ENCODE measurements around the gene CNIH4.
"Not testable (repeated sequence)": the region's sequence is repeated elsewhere in the genome, so short reads cannot be mapped to it uniquely, and the experiment has no call there.

The CNIH4 gene

DNA sequence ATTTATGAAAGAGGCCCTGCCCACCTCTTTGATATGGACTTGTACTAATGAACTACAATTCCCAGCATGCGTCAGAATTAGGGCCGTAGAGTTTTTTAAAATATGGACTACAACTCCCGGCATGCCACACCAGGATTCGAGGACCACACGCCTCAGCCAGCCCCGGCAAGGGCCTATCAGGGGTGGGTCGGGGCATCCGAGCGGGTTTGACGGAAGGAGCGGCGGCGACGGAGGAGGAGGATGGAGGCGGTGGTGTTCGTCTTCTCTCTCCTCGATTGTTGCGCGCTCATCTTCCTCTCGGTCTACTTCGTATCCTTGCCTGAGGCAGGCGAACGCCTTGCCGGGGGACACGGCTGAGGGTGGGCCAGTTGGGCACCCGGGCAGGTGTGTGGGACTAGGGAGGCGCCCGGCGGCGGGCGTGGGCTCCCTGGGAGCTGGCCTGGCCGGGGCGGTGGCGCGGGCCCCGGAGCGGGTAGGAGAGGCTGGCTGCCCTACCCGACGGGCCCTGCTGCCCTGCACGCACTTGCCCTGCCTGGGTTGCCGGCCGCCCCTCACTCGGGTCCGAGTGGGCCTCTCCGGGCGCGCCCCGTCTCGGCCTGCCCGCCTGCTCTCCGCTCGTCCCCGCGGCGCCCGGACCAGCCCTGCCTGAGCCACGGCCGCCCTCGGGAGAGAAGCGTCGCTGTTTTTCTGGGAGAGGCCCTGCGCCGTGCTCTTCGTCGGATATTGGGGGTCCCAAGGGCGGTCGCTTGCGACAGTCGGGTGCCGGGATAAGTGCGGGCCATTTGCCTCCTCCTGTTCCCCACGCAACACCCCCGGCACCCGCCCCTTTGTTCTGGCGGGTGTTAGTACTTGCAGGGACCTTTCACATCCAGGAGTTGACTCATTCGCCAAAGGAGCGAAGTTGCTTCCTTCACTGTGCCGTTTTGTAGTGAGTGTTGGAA is at the start of gene CNIH4:
Gene CNIH4, plus strand, starts transcription at position 195 of the 941 bp plus-strand sequence. Its CDS starts 46 bp downstream, at position 241.
- peak; percentile 82 for DNase-seq

DNA sequence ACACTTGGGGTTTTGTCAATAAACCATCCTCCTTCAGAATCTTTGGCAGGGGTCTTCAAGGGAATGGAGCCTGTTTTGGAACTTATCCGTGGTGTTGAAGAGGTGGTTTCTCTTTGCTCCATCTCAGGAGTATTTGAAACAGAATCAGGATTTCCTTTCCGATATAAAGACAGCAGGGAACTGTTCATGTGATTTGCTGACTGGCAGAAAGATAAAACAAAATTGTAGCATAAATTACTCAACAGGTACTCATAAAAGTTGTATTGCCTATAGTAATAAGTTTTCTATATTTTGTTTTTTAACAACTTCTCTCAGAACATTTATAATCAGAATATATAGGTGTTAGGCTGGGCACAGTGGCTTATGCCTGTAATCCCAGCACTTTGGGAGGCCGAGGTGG is 48.6 kb upstream of the CNIH4 start:
- DNase-seq = no peak

DNA sequence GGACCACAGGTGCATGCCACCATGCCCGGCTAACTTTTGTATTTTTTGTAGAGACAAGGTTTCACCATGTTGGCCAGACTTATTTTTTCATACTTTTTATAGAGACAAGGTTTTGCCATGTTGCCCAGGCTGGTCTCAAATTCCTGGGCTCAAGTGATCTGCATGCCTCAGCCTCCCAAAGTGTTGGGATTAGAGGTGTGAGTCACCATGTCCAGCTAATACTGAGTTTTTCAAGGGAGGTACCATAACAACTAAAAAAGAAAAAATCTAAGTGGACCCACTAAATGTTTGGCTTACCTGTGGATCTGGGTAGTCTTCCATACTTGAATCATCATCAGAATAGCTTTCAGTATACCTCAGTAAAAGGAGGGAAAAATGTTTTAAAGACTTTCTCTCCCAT is 45.2 kb upstream of the CNIH4 start:
- not testable (repeated sequence) for DNase-seq

DNA sequence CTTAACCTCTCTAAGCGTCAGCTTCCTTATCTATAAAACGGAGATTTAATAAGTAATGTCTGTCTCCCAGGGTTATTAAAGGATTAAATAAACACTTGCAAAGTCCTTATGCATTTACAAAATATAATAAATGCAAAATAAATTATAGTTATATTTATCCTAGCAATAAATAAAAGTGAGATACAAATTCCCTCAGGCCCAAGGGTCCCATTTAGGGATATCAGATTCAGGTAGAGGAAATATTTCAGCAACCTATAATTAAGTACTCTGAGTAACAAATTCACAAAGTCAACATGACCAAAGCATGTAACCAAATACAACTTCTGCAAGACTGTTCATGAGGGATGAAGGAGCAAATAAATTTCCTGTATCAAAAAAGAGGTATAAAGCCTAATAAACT is 44.7 kb upstream of the CNIH4 start:
- DNase-seq = no peak

DNA sequence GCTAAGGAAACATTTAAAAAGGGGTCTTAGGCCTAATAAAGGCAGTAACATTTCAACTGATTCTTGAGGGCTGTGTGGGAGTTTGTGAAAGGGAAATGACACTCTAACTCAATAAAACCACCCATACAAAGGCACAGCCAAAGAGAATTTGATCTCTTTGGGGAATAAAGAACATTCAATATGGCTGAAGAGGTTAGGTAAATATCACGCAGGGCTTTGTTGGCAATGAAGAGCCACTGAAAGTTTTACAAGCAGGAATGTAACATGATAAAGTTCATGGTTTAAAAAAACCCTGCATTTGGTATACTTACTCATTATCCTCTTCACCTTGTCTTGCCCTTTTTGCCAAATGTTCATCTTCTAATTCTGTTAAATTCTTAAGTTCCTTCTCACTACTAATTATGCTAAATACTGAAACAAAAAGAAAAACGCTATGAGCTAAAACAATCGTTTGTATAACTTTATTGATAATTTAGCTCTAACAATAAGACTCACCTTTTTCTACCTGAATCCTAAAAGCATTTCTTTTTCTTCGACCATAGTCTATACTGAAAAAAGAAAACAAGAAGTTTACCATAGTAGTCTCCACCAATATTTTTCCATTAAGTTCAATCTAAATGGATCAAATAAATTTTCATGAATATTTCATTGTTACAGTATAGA is 39.2 kb upstream of the CNIH4 start:
- DNase-seq = no peak

DNA sequence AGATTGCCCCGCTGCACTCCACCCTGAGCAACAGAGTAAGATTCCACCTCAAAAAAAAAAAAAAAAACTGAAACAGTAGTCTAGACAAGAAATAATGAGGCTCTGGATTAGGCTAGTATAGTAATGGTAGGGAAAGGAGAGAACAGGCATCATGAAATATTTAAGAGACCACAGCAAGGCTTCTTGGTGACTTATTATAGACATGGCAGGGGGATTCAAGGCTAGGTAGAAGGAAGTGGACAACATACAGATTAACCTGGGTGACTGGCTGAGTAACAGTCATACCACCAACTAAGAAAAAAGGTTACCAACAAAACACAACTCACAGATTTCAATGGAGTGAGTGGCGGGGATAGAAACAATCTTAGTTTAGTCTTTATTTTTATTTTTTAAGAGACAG is 35.0 kb upstream of the CNIH4 start:
- no peak for DNase-seq

DNA sequence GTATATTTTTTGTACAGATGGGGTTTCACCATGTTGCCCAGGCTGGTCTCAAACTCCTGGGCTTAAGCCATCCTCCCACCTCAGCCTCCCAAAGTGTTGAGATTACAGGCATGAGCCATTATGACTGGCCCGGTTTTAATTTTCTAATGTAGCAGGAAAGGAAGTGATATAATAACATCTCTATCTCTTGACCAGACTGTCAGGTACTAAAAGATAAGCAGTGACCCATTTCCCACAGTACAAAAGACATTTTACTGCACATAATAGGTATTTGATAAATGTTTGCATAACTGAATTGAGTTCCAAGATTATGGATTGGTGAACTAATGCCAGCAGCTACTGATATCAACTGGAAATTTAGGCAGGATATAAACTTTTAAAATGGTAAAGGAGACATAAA is 30.7 kb upstream of the CNIH4 start:
- no peak for DNase-seq

DNA sequence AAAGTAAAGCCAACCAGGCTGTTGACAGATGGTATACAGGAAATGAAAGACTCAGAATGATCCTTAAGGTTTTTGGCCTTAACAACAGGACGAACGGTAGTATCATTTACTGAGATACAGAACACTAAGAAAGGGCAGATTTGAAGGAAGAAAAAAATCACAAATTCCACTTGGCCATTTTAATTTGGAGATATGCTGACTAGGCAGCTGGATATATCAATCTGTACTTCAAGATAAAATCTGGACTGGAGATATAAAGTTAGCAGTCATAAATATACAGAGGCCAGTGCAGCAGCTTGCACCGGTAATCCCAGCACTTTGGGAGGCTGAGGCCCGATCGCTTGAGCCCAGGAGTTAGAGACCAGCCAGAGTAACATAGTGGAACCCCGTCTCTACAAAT is 28.0 kb upstream of the CNIH4 start:
- no peak for DNase-seq

DNA sequence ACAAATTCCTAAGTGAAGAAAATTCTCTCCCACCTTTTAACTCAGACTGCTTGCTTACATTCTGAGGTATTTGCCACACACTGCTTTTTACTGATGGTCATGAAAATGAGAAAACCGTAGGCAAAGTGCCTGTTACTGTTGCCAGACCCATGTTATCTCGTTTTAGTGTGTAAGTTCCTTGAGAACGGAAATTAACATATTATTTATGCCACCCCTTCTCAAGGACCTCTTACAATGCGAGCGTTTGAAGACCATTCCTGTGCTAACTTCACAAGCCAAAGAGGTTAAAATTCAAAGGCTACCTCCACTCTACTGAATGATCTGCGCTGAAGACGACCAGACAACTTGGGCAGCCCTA is 27.2 kb upstream of the CNIH4 start:
- no peak for DNase-seq

DNA sequence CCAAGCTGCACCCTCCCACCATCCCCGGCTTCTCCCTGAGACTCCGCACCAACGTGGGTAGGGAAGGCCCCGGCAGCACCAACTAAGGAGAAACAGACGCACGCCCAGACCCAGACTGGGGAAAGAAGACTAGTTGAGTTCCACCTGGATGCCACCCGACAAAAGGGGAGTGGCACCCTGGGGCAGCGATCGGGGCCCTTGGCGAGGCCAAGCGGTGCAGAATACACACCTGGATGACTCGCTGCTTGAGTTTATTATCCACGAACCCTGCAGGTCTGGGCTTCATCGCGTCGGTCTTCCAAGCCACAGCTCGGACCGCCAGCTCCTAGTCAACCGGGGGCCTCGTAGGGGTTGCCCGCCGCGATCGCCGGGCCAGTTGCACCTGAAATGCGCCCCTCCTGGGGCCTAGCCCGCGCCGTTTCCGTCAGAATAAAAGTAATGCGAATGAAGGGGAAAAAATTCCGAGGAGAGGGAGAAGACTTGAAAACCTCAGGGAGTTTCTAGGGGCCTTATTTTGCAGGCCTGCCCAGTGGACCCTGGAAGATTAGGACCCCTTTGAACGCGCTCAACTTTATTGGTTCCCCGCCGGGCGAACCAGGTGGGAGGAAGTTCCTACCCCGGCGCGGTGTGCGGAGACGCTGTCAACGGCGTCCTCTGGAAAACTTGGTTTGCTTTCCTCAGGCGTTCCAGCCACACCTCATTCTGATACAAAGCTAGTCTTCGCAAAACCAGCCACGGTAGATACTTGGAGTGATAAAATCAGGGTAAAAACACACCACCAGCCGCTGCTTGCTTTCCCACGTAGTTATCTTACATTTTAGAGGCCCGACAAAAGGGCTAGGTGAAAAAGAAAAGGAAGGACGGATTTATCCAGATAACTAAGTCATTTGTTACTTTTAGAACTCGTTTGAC is 26.6 kb upstream of the CNIH4 start, which contains the start of gene NVL:
Gene NVL, minus strand, starts transcription at position 331 of the 912 bp plus-strand sequence. Its CDS starts 45 bp downstream, at position 286.
- peak; percentile 74 for DNase-seq

DNA sequence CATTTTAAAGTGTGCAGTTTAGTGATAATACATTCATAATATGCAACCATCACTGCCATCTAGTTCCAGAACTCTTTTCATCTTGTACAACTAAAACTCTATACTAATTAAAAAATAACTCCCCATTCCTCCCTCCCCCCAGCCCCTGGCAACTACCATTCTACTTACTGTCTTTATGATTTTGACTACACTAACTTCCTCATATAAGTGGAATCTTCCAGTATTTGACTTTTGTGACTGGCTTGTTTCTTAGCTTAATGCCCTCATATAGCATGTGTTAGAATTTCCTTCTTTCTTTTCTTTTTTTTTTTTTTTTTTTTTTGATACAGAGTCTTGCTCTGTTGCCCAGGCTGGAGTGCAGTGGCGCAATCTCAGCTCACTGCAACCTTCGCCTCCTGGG is 25.4 kb upstream of the CNIH4 start:
- DNase-seq = peak; percentile 12

DNA sequence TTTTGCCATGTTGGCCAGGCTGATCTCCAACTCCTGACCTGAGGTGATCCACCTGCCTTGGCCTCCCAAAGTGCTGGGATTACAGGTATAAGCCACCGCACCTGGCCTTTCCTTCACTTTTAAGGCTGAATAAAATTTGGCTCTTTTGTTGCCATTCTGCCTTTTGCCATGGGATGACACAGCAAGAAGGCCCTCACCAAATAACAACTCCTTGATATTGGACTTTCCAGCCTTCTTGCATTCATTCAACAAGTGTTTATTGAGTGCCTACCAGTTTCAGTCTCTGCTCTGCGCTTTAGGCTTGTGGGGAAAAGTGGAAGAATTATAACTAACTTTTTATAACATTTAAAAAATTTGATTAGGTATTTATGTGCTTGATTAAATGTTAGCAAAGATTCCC is 24.9 kb upstream of the CNIH4 start:
- no peak for DNase-seq

DNA sequence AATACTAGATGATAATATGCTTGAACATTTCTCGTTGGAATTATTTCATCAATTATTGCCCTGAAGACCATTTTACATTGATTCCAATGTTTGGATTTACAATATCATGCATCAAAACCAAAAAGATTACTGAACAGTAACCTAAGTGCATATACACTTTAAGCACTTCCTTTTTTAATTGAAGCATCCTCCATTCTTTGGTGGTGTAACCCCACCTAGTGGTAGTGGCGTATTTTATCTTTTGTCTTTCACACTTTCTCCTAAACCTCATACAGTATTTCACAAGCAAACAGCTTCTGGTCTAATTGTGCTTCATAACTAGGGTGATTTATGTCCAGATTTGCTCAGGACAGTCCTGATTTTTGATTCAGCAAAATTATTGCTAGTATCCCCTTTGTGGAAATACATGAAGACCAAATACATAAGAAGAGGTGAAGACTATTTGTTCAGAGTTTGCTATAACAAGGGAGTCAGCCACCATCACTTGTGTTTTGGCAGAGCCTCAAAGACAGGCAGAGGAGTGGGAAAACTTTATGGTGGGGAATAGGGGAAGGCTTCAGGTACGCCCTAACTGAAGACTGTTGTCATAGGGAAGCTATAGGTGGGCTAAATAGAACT is 23.3 kb upstream of the CNIH4 start:
- DNase-seq = peak; percentile 59

DNA sequence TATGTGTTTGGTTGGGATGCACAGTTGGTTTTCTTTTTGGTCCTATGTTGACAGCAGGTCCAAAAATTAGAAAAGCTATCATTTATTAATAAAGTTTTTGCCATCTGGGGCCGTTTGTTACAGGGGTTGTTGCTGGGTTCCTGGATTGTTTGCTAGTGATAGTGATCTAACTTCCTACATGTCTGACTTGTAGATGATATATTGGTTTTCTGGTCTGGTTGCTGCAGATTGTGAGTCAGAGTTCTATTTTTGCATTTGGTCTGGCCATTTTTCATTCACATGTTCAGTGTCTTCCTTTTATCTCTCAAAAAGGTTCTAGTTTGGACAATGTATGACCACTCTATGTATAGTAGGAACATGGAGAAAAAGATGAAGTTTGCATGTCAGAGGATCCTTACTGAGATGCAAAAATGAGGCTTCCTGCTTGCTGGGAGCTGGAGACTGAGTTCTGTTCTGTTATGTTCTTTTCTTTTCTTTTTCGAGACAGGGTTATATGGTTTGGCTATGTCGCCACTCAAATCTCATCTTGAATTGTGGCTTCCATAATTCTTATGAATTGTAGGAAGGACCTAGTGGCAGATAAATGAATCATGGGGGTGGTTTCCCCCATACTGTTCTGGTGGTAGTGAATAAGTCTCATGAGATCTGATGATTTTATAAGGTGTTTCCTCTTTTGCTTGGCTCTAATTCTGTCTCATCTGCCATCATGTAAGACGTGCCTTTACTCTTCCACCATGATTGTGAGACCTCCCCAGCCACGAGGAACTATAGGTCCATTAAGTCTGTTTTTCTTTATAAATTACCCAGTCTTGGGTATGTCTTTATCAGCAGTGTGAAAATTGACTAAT is 22.5 kb upstream of the CNIH4 start:
- DNase-seq = peak; percentile 28

DNA sequence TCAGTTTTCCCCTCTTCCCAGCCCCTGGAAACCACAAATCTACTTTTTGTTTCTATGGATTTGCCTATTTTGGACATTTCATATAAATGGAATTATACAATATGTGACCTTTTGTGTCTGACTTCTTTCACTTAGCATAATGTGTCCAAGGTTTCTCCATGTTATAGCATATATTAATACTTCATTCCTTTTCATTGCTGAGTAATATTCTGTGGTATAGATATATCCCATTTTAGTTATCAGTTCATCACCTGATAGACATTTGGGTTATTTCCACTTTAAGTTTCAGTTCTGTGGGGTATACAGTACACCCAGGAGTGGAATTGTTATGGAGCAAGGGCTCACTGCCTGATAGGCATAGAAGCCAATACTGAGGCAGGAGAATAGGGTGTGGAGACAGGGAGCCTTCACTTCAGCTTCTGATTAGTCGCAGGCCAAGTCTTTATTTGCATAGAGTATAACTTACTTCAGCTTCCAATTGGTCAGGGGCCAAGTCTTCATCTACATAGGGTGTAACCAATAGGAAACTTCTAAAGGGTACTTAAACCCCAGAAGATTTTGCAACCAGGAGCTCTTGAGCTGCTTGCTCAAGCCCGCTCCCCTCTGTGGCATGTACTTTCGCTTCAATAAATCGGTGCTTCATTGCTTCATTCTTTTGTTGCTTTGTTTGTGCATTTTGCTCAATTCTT is 18.4 kb upstream of the CNIH4 start:
- no peak for DNase-seq

DNA sequence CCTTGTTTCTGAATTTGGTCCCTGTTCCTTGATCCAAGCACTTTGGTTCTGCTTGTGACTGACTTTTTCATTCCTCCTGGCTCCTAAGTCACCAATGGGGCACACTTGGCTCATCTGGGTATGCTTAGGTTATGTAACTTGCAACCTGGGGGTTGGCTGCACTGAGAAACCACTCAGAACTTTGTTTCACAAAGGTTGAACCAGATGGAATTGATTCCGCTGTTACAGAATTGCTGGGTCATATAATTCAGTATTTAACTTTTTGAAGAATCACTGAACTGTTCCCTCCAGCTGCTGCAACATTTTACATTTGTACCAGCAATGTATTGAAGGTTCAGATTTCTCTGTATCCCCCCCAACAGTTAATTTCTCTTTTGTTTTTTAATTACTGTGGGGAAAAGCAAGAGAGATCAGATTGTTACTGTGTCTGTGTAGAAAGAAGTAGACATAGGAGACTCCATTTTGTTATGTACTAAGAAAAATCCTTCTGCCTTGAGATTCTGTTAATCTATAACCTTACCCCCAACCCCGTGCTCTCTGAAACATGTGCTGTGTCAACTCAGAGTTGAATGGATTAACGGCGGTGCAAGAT is 17.1 kb upstream of the CNIH4 start:
- no peak for DNase-seq

DNA sequence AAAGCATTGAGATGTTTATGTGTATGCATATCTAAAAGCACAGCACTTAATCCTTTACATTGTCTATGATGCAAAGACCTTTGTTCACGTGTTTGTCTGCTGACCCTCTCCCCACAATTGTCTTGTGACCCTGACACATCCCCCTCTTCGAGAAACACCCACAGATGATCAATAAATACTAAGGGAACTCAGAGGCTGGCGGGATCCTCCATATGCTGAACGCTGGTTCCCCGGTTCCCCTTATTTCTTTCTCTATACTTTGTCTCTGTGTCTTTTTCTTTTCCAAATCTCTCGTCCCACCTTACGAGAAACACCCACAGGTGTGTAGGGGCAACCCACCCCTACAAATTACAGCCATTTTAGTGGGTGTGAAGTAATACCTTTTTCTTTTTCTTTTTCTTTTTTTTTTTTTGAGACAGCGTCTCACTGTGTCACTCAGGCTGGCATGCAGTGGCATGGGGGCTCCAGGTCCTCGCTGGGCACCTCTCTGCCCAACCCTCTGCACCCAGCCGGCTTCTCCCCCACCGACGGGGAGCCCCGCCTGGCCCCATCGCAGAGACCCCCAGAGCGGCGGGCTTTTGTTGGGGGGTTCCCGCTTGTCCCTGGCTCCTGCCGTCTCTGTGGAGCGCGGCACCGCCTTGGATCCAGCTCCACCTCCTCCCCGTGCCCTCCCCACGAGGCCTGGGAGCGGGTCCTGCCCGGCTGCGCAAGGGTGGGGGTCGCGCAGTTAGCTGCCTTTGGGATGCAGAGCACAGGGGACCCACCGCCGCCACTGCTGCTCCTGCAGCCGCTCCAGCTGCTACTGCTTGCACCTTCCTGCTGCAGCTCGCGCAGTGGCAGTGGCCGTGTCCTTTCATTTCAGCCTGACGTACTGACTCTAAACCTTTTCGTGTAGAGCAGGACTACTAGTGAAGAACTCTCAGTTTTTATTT is 16.0 kb upstream of the CNIH4 start:
- DNase-seq = not testable (repeated sequence)

DNA sequence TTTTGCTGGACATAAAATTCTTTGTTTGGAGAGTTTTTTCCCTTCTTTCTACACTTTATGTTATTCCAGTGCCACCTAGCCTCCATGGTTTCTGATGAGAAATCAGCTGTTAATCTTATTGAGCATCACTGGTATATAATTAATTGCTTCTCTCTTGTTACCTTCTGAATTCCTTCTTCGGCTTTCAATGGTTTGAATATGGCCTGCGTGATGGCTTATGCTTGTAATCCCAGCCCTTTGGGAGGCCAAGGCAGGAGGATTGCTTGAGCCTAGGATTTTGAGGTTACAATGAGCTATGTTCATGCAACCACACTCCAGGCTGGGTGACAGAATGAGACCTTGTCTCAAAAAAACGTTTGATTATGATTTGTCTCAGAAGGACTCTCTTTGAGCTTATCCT is 13.0 kb upstream of the CNIH4 start:
- DNase-seq = no peak

DNA sequence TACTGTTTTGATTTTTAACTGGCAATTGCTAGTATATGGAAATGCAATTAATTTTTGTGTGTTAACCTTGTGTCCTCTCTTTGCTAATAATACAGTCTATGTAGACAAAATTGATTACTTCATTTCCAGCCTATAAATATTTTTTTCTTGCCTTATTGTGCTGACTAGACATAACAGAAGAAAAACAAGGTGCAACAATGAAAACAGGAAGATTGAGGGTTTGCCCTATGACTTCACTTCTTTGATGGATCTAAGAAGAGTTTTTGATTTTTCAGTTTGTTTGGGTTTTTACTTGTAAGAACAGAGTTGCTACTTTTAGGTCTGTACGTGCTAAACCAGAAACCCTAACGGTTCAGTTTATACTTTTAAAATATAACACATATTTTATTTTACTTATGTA is 8.5 kb upstream of the CNIH4 start:
- DNase-seq = no peak

Data from GF-D8 (cell line).